Activated naive CD4-positive, alpha-beta T cell treated with anti-CD3 and anti-CD28 coated beads, Interleukin-2, amount 50 U/mL, for 24 hours (primary cell): ENCODE data around the gene DPYD.

Experiments used
- H3K27ac Mint-ChIP-seq: one replicate; pipeline ENCODE4 v1.8.0; 2021; ENCODE audit warnings: mild to moderate bottlenecking, mixed read lengths
- H3K27me3 Mint-ChIP-seq: one replicate; pipeline ENCODE4 v1.8.0; 2021; ENCODE audit warnings: mixed read lengths
- H3K36me3 Mint-ChIP-seq: one replicate; pipeline ENCODE4 v1.8.0; 2021; ENCODE audit warnings: mixed read lengths
- H3K4me1 Mint-ChIP-seq: one replicate; pipeline ENCODE4 v1.8.0; 2021; ENCODE audit warnings: mixed read lengths
- H3K4me3 Mint-ChIP-seq: one replicate; pipeline ENCODE4 v1.8.0; 2021; ENCODE audit warnings: mild to moderate bottlenecking, mixed read lengths
- H3K9me3 Mint-ChIP-seq: one replicate; pipeline ENCODE4 v1.8.0; 2021; ENCODE audit warnings: mixed read lengths

Gene DPYD

GRCh38 chr1:97056386-97056785 lies 864.4 kb downstream of the DPYD start:
- Mint-ChIP-seq H3K27ac (no peak overlapping the region), H3K4me3 (no peak overlapping the region), H3K9me3 (peaks cover 16% of the 10 kb centered on the region), H3K27me3 (peaks cover 3% of the 10 kb centered on the region), H3K4me1 (no peaks in the 10 kb centered on the region), H3K36me3 (no peaks in the 10 kb centered on the region)

DNA sequence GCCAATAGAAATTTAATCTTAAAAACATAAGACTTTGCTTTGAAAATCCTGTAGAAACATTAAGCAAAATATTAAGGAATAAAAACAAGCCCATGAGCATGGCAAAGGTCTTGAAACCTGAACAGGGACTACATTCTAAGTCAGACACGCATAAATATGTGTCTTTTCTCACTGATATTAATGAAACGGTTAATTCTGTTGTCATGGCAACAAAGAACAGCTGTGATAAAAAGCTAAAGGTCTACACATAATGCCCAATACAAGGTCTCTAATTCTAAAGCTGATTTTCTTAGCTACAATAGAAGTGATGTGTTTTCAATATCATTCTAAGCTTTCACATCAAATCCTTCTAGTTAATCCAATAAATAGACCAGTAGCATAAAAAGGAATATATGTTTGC lies 867.6 kb downstream of the DPYD start:
- Mint-ChIP-seq H3K36me3 (no peaks in the 10 kb centered on the region), H3K4me1 (no peaks in the 10 kb centered on the region), H3K27me3 (peaks cover 4% of the 10 kb centered on the region), H3K27ac (no peak overlapping the region), H3K4me3 (no peak overlapping the region), H3K9me3 (peaks cover 6% of the 10 kb centered on the region)

DNA sequence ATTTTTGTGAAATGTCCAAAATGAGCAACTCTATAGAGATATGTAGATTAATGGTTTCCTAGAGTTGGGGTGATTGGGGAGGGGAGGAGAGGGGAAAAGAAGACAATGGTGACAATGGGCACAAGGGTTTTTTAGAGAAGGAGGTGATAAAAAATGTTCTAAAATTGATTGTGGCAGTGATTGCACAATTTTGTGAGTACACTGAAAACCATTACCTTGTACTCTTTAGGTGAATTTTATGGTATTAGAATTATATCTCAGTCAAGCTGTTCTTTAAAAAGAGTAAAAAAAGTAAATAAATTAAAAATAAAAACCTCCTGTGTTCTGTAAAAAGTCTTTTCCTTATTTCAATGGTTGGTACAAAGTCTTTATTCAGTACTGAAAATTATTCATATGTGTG lies 869.0 kb downstream of the DPYD start:
- H3K27ac Mint-ChIP-seq = no peak overlapping the region
- H3K36me3 Mint-ChIP-seq = no peaks in the 10 kb centered on the region
- peaks cover 6% of the 10 kb centered on the region for H3K9me3 Mint-ChIP-seq
- H3K4me1 Mint-ChIP-seq = no peaks in the 10 kb centered on the region
- peaks cover 7% of the 10 kb centered on the region for H3K27me3 Mint-ChIP-seq
- H3K4me3 Mint-ChIP-seq = no peak overlapping the region

DNA sequence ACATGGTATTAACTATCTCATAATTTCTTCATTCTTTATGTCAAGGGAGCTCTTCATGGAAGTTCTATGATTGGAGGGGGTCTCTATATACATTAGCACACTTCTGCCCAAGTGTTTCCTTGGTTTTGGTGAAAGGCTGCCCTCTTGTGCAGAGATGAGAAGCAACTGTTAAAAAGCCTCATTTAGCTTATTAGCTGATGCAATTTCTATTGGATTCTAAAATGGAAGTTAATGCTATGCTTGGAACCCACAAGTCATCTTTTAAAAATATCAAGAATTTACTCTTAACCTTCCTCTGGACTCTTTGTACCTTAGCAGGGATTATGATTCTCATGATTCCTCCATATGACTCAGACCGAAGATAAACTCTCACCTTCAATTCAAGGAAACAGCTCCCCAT lies 870.3 kb downstream of the DPYD start:
- H3K36me3 Mint-ChIP-seq = no peaks in the 10 kb centered on the region
- H3K4me1 Mint-ChIP-seq = no peaks in the 10 kb centered on the region
- no peak overlapping the region for H3K4me3 Mint-ChIP-seq
- H3K27ac Mint-ChIP-seq = no peak overlapping the region
- peaks cover 7% of the 10 kb centered on the region for H3K27me3 Mint-ChIP-seq
- no peaks in the 10 kb centered on the region for H3K9me3 Mint-ChIP-seq

DNA sequence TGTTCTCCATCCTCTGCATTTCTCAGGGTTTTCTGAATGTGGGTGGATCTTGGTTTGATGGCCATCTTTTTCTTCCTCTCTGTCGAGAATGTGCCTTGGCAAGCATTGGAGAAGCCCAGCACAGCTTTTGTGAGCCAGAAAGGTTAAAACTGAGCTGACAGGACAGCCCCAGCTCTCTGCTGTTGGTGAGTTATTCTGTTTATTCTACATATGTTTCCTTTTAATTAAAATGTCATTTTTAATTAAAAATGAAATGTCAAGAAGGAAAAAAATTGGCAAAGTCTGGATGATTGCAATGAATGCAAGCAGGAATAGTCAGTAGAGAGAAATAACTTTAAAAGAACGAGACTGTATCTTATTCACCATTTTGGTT lies 873.4 kb downstream of the DPYD start:
- Mint-ChIP-seq H3K27ac (no peak overlapping the region), H3K4me1 (no peaks in the 10 kb centered on the region), H3K4me3 (no peak overlapping the region), H3K27me3 (peaks cover 7% of the 10 kb centered on the region), H3K36me3 (no peaks in the 10 kb centered on the region), H3K9me3 (peaks cover 4% of the 10 kb centered on the region)

DNA sequence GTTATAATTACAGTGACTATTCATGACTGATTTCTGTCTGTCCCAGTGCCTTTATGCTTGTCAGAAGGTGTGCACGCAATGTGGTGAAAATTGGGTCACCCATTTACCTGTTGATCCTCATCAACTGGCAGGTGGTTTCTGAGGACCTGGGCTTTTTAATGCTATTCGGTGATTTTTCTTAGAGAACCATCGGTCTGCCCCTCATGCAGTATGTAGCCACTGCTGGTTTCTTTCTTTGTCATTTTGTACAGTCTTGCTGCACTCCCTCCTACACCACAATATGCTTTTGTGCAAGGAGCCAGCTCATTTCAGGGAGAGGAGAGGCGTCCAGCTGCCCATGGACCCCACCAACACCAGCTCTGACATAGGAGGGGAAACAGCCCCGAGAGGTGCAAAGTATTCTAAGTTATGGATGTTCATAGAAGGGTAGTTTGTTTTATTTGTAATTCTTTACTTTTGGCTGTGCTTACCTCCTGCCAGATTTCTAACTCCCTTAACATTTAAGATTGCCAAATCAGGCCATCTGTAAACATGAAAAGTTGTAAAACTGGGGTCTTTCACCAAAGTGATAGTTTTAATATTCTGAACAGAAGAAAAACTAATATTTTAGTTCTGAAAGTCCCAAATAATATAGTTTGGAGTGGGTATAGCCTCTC lies 873.9 kb downstream of the DPYD start:
- H3K9me3 Mint-ChIP-seq = peaks cover 9% of the 10 kb centered on the region
- H3K27me3 Mint-ChIP-seq = peaks cover 7% of the 10 kb centered on the region
- H3K27ac Mint-ChIP-seq = no peak overlapping the region
- no peaks in the 10 kb centered on the region for H3K4me1 Mint-ChIP-seq
- H3K4me3 Mint-ChIP-seq = no peak overlapping the region
- peaks cover under 1% of the 10 kb centered on the region for H3K36me3 Mint-ChIP-seq

GRCh38 chr1:97044159-97044760 lies 876.6 kb downstream of the DPYD start:
- Mint-ChIP-seq H3K9me3 (peaks cover 30% of the 10 kb centered on the region), H3K4me3 (no peak overlapping the region), H3K4me1 (no peaks in the 10 kb centered on the region), H3K27ac (no peak overlapping the region), H3K27me3 (peaks cover 4% of the 10 kb centered on the region), H3K36me3 (peaks cover 1% of the 10 kb centered on the region)

- H3K27me3 Mint-ChIP-seq = peaks cover 4% of the 10 kb centered on the region
- H3K4me1 Mint-ChIP-seq = no peaks in the 10 kb centered on the region
- peaks cover 39% of the 10 kb centered on the region for H3K9me3 Mint-ChIP-seq
- peaks cover 1% of the 10 kb centered on the region for H3K36me3 Mint-ChIP-seq
- no peak overlapping the region for H3K27ac Mint-ChIP-seq
- H3K4me3 Mint-ChIP-seq = no peak overlapping the region
Observed at GRCh38 chr1:97042551-97042950, 878.3 kb downstream of the DPYD start.

GRCh38 chr1:97041026-97041425 lies 879.8 kb downstream of the DPYD start:
- Mint-ChIP-seq H3K36me3 (peaks cover 1% of the 10 kb centered on the region), H3K27ac (no peak overlapping the region), H3K27me3 (peaks cover 2% of the 10 kb centered on the region), H3K4me3 (no peak overlapping the region), H3K4me1 (no peaks in the 10 kb centered on the region), H3K9me3 (peaks cover 39% of the 10 kb centered on the region)

GRCh38 chr1:97038410-97038809 lies 882.4 kb downstream of the DPYD start:
- H3K9me3 Mint-ChIP-seq = peaks cover 39% of the 10 kb centered on the region
- H3K27ac Mint-ChIP-seq = no peak overlapping the region
- H3K4me1 Mint-ChIP-seq = no peaks in the 10 kb centered on the region
- H3K4me3 Mint-ChIP-seq = no peak overlapping the region
- peaks cover 2% of the 10 kb centered on the region for H3K27me3 Mint-ChIP-seq
- H3K36me3 Mint-ChIP-seq = peaks cover 1% of the 10 kb centered on the region

- Mint-ChIP-seq H3K4me3 (no peak overlapping the region), H3K36me3 (no peaks in the 10 kb centered on the region), H3K4me1 (no peaks in the 10 kb centered on the region)
Observed at GRCh38 chr1:97034651-97035050, 886.2 kb downstream of the DPYD start.

DNA sequence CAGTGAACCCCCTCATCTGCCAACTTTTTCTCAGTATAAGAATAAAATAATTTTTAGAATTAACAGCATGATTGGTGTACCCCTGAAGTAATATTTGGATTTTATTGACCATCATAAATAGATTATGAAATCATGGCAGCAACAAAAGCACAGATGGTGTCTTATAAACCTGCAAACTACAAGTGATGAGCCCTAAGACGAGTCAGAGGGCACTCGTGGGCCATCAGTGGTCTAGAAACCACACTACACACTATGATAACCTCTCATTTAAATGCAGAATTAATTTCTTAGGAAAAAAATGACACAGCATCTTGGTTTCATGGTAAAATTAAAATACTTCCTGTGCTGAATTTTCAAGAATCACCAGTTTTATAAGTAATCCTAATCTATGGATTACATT lies 886.9 kb downstream of the DPYD start:
- no peaks in the 10 kb centered on the region for H3K36me3 Mint-ChIP-seq
- H3K4me1 Mint-ChIP-seq = no peaks in the 10 kb centered on the region
- no peak overlapping the region for H3K27ac Mint-ChIP-seq
- H3K27me3 Mint-ChIP-seq = peaks cover 4% of the 10 kb centered on the region
- H3K9me3 Mint-ChIP-seq = peaks cover 5% of the 10 kb centered on the region
- no peak overlapping the region for H3K4me3 Mint-ChIP-seq

More at GRCh38 chr1:97034651-97035050, 886.2 kb downstream of the DPYD start:
- Mint-ChIP-seq H3K27ac (no peak overlapping the region), H3K9me3 (peaks cover 12% of the 10 kb centered on the region), H3K27me3 (peaks cover 3% of the 10 kb centered on the region)
